HG03175 (cell line): ENCODE results near the gene MED4.

Source experiments
- ATAC-seq: cut with Tn5 transposase; IDR thresholded peaks from one replicate; pipeline ENCODE4 v1.9.1; 2021; ENCODE audit warnings: mild to moderate bottlenecking, moderate library complexity; ENCODE audit not compliant: unreplicated experiment

Gene MED4

GRCh38 chr13:48094781-48095502 is at the start of gene MED4:
Gene MED4, minus strand, starts transcription at chr13:48095104. Its CDS starts 26 bp downstream, at chr13:48095078.
- ATAC-seq, result peak; percentile 92

DNA sequence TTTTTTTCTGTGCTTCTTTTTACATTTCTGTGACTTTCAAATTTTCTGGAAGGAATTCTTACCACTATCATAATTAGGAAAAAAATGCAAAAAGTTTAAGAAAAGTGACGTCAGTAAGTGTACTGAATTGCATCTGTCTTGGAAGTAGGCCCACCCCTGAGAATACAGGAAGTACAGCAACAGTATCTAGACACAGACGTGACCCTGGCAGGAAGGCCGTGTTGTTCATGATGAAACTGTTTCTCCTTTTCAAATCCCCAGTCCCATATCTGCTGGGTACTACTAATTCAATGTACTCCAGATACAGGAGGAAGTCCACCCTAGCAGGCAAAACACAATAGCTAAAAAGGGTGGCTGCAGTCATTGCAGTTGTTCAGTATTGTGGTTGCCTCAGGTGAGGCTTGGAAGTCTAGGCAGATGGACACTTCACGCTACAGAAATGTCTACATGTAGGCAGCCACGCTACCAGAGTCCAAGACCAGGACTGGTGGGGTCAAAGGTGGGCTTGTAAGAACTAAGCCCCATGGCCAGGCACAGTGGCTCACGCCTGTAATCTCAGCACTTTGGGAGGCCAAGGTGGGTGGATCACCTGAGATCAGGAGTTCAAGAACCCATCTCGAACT is 49.6 kb upstream of the MED4 start:
- no peak for ATAC-seq

GRCh38 chr13:48142436-48142835 is 47.5 kb upstream of the MED4 start:
- peak; percentile 88 for ATAC-seq

GRCh38 chr13:48138270-48138669 is 43.4 kb upstream of the MED4 start:
- ATAC-seq, result no peak

DNA sequence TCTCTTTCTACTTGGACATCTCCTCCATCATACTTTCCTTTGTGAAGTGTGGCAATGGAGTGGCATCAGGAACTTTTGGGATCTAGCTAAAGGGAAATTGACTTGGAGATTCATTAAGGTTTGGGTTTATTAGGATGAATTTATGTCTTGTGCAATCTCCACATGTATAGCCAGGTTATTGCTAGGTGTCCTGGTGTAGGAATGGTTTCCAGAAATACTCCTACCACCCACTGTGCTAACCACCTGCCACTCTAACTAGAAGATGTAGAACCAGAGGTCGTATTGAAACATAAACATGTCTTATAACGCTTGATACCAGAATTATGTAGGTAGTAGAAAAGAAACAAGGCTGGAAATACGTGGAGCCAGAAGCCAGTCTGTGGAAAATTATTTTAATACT is 38.1 kb upstream of the MED4 start:
- ATAC-seq, result no peak

DNA sequence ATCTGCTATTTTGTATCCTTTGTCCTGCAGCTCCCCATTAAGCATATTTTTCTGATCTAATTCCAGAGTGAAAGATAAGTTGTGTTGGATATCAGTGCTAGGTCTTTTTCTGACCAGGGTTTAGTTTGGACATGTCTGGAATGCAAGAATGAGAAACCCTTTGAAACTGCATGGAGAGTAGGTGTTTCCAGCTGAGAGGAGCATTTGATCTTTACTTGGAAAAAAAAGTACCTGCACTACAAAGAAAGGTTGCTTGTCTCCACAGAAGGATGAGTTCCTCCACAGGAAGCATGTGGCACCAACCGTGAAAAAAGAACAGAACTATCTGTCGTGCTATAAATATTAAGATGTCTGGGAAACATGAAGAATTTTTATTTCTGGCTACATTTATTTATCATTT is 36.6 kb upstream of the MED4 start:
- no peak for ATAC-seq

DNA sequence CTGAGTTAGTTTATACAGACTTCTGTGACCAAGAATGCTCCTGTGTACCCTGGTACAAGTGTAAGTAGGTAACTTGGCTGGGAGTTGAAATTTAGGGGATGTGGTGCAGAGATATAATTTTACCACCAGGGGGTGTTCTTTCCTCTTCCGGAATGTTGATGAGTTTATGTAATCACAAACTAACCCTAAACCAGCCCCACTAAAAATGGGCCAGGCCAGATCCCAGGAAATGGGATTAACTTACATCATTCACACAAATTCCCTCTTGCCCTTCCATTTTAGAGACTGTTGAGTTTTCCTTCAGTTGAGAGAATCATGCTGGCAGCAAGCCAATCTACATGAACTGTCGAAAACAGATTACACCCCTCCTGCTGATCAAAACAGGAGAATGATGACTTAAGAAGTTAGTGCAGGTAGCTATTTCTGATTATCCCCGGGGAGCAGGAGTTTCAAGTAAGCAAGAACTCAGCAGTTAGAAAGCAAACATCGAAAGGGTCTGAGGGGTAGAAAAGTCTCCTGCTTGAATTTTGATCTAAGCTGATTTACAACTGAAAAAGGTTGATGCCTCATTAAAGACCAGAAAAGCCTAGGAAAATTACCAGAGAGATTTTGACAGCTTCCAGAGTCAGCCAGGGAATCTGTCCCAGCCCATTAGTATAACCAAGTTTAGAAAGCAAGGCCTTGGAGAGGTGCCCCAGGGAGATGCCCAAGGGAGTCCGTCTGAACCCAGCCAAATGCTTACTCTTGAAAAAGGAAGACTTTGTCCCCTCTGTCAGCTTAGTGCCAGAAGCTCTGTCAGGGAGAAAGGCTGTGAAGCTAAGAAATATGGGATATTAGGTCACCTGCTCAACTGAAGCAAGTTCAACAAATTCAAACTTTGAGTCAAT is 32.3 kb upstream of the MED4 start:
- ATAC-seq, result peak; percentile 64

GRCh38 chr13:48125794-48126228 is 30.9 kb upstream of the MED4 start:
- no peak for ATAC-seq

DNA sequence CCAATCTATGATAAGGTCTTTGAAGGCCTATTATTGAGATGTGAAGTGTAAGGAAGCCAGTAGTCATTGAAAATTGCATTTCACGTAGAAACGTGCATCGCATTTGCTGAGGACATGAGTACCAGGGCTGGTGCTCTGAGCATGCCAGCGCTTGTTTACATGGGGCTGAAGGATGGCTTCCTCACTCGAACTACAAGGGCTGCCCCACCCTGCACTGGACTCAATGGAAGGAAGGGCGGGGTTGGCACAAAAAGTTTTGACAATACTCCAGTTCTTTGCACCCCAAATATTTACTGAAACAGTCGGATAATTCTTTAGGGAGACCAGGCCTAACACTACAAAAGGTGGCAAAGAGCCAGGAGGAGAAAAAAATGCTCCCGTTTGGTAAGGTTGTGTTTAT is 28.9 kb upstream of the MED4 start:
- no peak for ATAC-seq

- no peak for ATAC-seq
Measured at GRCh38 chr13:48121733-48122132, 26.8 kb upstream of the MED4 start.

DNA sequence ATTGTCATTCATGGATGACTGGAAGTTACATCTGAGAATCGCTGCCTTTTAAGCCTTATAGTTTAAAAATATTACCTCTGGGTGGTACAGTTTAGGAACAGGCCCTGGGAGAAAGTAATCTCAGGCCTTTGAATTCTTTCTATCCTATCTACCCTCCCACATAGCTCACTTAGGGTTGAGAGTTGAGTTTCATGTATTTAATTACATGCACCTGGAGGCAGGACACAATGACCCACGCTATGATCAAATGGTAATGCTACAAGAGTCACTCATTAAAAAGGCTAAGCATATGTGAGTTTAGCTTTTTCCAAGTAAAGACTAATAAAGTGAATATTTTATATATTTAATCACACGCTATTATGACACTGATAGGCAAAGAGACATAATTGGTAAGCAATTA is 25.3 kb upstream of the MED4 start:
- no peak for ATAC-seq

DNA sequence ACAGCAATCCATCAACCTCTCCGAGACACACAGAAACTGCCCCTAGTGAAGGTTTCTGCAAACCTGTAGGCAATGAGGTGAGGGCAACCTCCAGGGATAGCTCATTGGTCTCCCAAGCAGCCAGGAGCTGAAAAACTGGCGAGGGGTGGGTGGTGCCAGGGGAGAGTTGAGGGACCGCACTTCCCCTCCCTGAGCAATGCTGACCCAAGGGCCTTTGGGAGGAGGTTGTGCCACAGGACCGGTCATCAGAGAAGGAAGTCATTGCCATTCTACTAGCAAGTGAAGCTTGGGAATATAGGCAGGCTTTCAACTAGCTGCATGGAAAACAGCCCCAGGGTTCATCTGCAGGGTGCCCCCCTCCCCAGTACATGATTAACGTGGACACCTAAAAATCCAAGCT is 23.1 kb upstream of the MED4 start:
- ATAC-seq, result no peak

GRCh38 chr13:48116808-48117207 is 21.9 kb upstream of the MED4 start:
- no peak for ATAC-seq

DNA sequence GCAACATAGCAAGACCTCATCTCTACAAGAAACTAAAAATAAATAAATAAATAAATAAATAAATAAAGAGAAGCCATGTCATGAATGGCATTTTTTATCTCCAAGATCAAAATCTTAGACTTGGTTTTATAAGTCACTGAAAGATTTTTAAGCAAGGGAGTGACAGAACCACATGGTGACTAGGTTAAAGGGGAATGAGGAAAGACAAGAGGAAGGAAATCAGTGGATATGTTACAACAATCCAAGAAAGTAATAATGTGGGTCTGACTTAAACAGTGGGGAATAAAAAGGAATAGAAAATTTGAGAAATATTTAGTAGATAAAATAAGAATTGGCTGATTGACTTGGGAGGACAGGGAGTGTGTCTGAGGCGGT is 18.8 kb upstream of the MED4 start:
- ATAC-seq, result no peak

DNA sequence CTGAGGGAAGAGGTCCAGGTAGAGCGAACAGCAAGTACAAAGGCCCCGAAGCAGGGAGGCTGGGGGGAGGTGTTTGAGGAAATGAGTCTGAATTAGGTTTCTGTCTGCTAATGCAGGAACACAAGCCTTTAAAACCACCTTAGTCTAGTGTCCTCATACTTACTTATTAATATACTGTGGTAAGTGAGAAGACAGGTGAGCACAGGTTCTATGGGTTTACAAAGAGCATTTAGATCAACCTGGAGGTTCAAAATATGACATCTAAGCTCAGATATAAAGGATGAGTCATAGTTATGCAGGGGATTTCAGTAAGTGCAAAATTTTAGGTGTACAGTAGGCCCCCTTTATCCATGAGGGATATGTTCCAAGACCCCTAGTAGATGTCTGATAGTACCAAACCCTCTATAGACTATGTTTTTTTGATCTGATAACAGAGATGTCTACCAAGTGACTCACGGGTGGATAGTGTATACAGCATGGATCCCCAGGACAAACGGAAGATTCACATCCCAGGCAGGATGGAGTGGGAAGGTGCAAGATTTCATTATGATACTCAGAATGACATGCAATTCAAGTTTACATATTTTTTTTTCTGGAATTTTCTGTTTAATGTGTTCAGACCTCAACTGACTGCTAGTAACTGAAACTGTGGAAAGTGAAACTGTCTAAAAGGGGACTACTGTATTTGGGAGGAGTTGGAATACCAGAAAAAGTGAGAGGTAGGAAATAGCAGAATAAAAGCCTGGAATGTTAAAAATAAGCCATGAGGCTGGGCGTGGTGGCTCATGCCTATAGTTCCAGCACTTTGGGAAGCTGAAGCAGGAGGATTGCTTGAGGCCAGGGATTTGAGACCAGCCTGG is 18.2 kb upstream of the MED4 start:
- ATAC-seq, result no peak

- ATAC-seq, result no peak
Measured at GRCh38 chr13:48110931-48111721, 16.2 kb upstream of the MED4 start.

GRCh38 chr13:48110132-48110868 is 15.4 kb upstream of the MED4 start:
- no peak for ATAC-seq

GRCh38 chr13:48108106-48108505 is 13.2 kb upstream of the MED4 start:
- no peak for ATAC-seq

- no peak for ATAC-seq
Measured at GRCh38 chr13:48097793-48098192, 2.9 kb upstream of the MED4 start.
